PC-9 (cell line): Measurements from ENCODE around the gene FUBP1. TPM values are rescaled to one million over a fixed set of nuclear protein-coding genes. Genes with fewer than 3 reads are reported as not detected.

Experiments
- BruUV-seq: library from RNA; stranded (reverse); fragments of 400-500 nt; replicated peaks from 2 replicates; lab custom pipeline; 2021; lab: Mats Ljungman, UMichigan
- CTCF ChIA-PET: fragments of 300-600 bp; sonication (Branson Sonifier 250); formaldehyde crosslinking; loops from one replicate; lab custom pipeline; 2022; ENCODE audit warnings: antibody characterized with exemption; lab: Charles Lee
- POLR2A ChIA-PET: fragments of 300-600 bp; sonication (Branson Sonifier 250); formaldehyde crosslinking; loops from one replicate; lab custom pipeline; 2022; ENCODE audit warnings: antibody characterized with exemption; ENCODE audit not compliant: unreplicated experiment; lab: Charles Lee
- DNase-seq, 2 experiments: peaks; one replicate each; pipeline versions ENCODE4 v3.0.0 to v3.0.0-alpha.2; 2015 to 2022; ENCODE audit warnings: mixed read lengths in 1 of 2
- H2AFZ ChIP-seq: fragments of 200-600 bp; sonication (generic); 2 replicates; pipeline ENCODE4 v1.8.1; 2017; ENCODE audit warnings: antibody characterized with exemption
- H3F3A ChIP-seq: fragments of 200-600 bp; sonication (generic); 2 replicates; pipeline ENCODE4 v1.8.1; 2017; ENCODE audit warnings: antibody characterized with exemption, mild to moderate bottlenecking, low read depth; ENCODE audit not compliant: insufficient read depth
- H3K27ac ChIP-seq: fragments of 200-600 bp; sonication (generic); 2 replicates; pipeline ENCODE4 v1.6.1; 2016; ENCODE audit warnings: mixed run types
- H3K27me3 ChIP-seq: fragments of 200-600 bp; sonication (generic); 2 replicates; pipeline ENCODE4 v1.6.1; 2016; ENCODE audit warnings: low read depth, mixed run types; ENCODE audit not compliant: insufficient read depth
- H3K36me3 ChIP-seq: fragments of 200-600 bp; sonication (generic); 2 replicates; pipeline ENCODE4 v1.6.1; 2016; ENCODE audit warnings: low read depth, mixed run types
- H3K4me1 ChIP-seq: fragments of 200-600 bp; sonication (generic); replicated peaks from 2 replicates; pipeline ENCODE4 v1.6.1; 2016; ENCODE audit warnings: mixed run types; ENCODE audit not compliant: insufficient read depth
- H3K4me2 ChIP-seq: fragments of 200-600 bp; sonication (generic); 2 replicates; pipeline ENCODE4 v1.6.1; 2017; ENCODE audit warnings: mixed run types
- H3K4me3 ChIP-seq: fragments of 200-600 bp; sonication (generic); 2 replicates; pipeline ENCODE4 v1.6.1; 2016; ENCODE audit warnings: mixed run types
- H3K79me2 ChIP-seq: fragments of 200-600 bp; sonication (generic); 2 replicates; pipeline ENCODE4 v1.6.1; 2017; ENCODE audit warnings: low read depth, mixed run types
- H3K9me2 ChIP-seq: fragments of 200-600 bp; sonication (generic); 2 replicates; pipeline ENCODE4 v1.8.1; 2017; ENCODE audit warnings: mild to moderate bottlenecking; ENCODE audit not compliant: insufficient read depth
- H3K9me3 ChIP-seq: fragments of 200-600 bp; sonication (generic); 2 replicates; pipeline ENCODE4 v1.8.1; 2016; ENCODE audit warnings: low read depth; ENCODE audit not compliant: insufficient read depth
- H4K20me1 ChIP-seq: fragments of 200-600 bp; sonication (generic); 2 replicates; pipeline ENCODE4 v1.8.1; 2017; ENCODE audit not compliant: insufficient read depth
- EZH2 ChIP-seq: fragments of 200-600 bp; sonication (generic); IDR thresholded peaks from 2 replicates; pipeline ENCODE4 v1.8.0; 2017; ENCODE audit warnings: antibody characterized with exemption, low read depth
- intact Hi-C: fragments of 100-400 bp; cut with micrococcal nuclease; formaldehyde crosslinking; loops from one replicate; pipeline ENCODE4 v1.10.0; 2022; ENCODE audit not compliant: unreplicated experiment
- total RNA-seq: library from RNA; stranded (reverse); gene quantifications from 2 replicates; pipeline ENCODE4 v1.2.3, GENCODE V29; 2021
- TF ChIP-seq, protein P1 (sequence below): fragments of 200-600 bp; sonication (generic); conservative IDR thresholded peaks from 2 replicates; pipeline ENCODE4 v1.6.1; 2017; ENCODE audit warnings: mixed run types, antibody characterized with exemption, mild to moderate bottlenecking, moderate library complexity

Gene FUBP1
- total RNA-seq, 1 experiment from 2014 or later, result 152 TPM

- H3K36me3 ChIP-seq, result peaks cover 12% of the 10 kb centered on the region
- no peaks in the 10 kb centered on the region; the same call in 1 of the 2 replicates for H3F3A ChIP-seq
- TF ChIP-seq EZH2, result no peak
- TF ChIP-seq, protein P1, sequence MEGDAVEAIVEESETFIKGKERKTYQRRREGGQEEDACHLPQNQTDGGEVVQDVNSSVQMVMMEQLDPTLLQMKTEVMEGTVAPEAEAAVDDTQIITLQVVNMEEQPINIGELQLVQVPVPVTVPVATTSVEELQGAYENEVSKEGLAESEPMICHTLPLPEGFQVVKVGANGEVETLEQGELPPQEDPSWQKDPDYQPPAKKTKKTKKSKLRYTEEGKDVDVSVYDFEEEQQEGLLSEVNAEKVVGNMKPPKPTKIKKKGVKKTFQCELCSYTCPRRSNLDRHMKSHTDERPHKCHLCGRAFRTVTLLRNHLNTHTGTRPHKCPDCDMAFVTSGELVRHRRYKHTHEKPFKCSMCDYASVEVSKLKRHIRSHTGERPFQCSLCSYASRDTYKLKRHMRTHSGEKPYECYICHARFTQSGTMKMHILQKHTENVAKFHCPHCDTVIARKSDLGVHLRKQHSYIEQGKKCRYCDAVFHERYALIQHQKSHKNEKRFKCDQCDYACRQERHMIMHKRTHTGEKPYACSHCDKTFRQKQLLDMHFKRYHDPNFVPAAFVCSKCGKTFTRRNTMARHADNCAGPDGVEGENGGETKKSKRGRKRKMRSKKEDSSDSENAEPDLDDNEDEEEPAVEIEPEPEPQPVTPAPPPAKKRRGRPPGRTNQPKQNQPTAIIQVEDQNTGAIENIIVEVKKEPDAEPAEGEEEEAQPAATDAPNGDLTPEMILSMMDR, result no peak
- intact Hi-C loops, result no loop called here
- DNase-seq, result no peak
- POLR2A ChIA-PET, result interaction anchor here (0.6 kb wide), 1 partner anchor 12 kb away, joined by 3 read pairs; the partner anchor contains the start of gene FUBP1
- CTCF ChIA-PET, result no interaction called here
- H3K27ac ChIP-seq, result no peak overlapping the region
- peaks cover 18% of the 10 kb centered on the region; the same call in 1 of the 2 replicates for H3K79me2 ChIP-seq
- H3K9me2 ChIP-seq, result no peaks in the 10 kb centered on the region; the same call in 1 of the 2 replicates
- BruUV-seq, result no TSS peak
- no peaks in the 10 kb centered on the region for H3K9me3 ChIP-seq
- no peak overlapping the region for H3K4me2 ChIP-seq
- 0 out of 2 replicates have a peak, but pooled peaks cover 5% of the 10 kb centered on the region for H3K4me1 ChIP-seq
- no peak overlapping the region for H3K4me3 ChIP-seq
- H4K20me1 ChIP-seq, result no peaks in the 10 kb centered on the region; the same call in 1 of the 2 replicates
- H3K27me3 ChIP-seq, result no peaks in the 10 kb centered on the region
- no peak overlapping the region for H2AFZ ChIP-seq
Measured at GRCh38 chr1:77990629-77991204, 11.8 kb upstream of the FUBP1 start.

- intact Hi-C loops, result no loop called here
- TF ChIP-seq, protein P1, result no peak
- TF ChIP-seq EZH2, result no peak
- Histone ChIP-seq H3K27me3 (no peaks in the 10 kb centered on the region), H3F3A (no peaks in the 10 kb centered on the region; the same call in 1 of the 2 replicates), H3K9me2 (no peaks in the 10 kb centered on the region; the same call in 1 of the 2 replicates), H3K27ac (no peak overlapping the region), H2AFZ (no peak overlapping the region), H3K36me3 (peaks cover 14% of the 10 kb centered on the region), H4K20me1 (no peaks in the 10 kb centered on the region; the same call in 1 of the 2 replicates), H3K4me3 (no peak overlapping the region), H3K79me2 (peaks cover 23% of the 10 kb centered on the region; the same call in 1 of the 2 replicates), H3K4me2 (no peak overlapping the region), H3K4me1 (0 out of 2 replicates have a peak, but pooled peaks cover 5% of the 10 kb centered on the region), H3K9me3 (no peaks in the 10 kb centered on the region)
- ChIA-PET POLR2A (no interaction called here), CTCF (no interaction called here)
- no TSS peak for BruUV-seq
- no peak for DNase-seq
Measured at GRCh38 chr1:77989744-77990143, 10.9 kb upstream of the FUBP1 start.

DNA sequence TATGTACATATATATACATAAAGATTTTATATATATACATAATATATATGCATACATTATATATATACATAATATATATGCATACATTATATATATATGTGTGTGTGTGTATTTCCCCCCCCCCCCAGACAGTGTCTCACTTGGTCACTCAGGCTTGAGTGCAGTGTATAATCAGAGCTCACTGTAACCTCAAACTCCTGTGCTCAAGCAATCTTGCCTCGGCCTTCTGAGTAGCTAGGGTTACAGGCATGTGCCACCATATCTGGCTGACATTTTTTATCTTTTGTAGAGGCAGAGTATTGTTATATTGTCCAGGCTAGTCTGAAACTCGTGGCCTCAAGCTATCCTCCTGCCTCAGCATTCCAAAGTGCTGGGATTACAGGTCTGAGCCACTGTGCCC is 9.0 kb upstream of the FUBP1 start:
- Histone ChIP-seq H4K20me1 (no peaks in the 10 kb centered on the region; the same call in 1 of the 2 replicates), H3K4me1 (0 out of 2 replicates have a peak, but pooled peaks cover 5% of the 10 kb centered on the region), H3K27ac (no peak overlapping the region), H2AFZ (no peak overlapping the region), H3K9me2 (no peaks in the 10 kb centered on the region; the same call in 1 of the 2 replicates), H3K4me3 (no peak overlapping the region), H3K79me2 (peaks cover 26% of the 10 kb centered on the region), H3F3A (no peaks in the 10 kb centered on the region; the same call in 1 of the 2 replicates), H3K4me2 (no peak overlapping the region), H3K27me3 (no peaks in the 10 kb centered on the region), H3K9me3 (no peaks in the 10 kb centered on the region), H3K36me3 (peaks cover 19% of the 10 kb centered on the region)
- no TSS peak for BruUV-seq
- TF ChIP-seq EZH2, result no peak
- TF ChIP-seq, protein P1, result no peak
- POLR2A ChIA-PET, result no interaction called here
- intact Hi-C loops, result no loop called here
- DNase-seq, result no peak
- CTCF ChIA-PET, result no interaction called here
